UCSD-AML1 (cell line): ENCODE data around the gene VKORC1.

ENCODE experiments used
- DNase-seq: peaks from one replicate; lab custom pipeline; 2025; ENCODE audit not compliant: unreplicated experiment; lab: John Stamatoyannopoulos, UW

Gene VKORC1

GRCh38 chr16:31063843-31064611 lies 30.6 kb downstream of the VKORC1 start:
- DNase-seq, result peak; percentile 57

GRCh38 chr16:31063495-31063842 lies 31.1 kb downstream of the VKORC1 start:
- no peak for DNase-seq

DNA sequence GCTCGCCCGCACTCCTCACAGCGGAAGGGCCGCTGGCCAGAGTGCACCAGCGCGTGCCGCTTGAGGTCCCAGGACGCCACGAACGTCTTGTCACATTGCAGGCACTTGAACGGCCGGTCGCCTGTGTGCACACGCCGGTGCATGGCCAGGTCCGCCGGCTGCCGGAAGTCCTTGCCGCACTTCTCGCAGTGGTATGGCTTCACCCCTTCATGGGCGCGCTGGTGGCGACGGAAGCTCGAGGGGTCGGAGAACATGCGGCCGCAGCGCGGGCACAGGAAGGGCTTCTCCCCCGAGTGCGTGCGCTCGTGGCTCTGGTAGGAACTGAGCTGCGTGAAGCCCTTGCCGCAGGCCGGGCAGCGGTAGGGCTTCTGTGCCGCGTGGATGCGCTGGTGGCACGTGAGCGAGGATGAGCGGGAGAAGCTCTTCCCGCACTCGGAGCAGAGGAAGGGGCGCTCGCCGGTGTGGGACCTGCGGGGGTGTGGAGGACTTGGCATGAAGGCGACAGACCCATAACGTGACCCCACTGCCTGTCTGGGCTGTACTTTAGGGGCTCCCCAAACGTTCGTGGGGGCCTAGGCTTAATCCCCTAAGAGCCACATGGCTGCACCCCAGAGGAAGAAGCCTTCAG lies 32.7 kb downstream of the VKORC1 start:
- DNase-seq, result no peak

- DNase-seq, result no peak
Measured at GRCh38 chr16:31061126-31061812, 33.3 kb downstream of the VKORC1 start.

- DNase-seq, result no peak
Measured at GRCh38 chr16:31055613-31056012, 39.0 kb downstream of the VKORC1 start.

DNA sequence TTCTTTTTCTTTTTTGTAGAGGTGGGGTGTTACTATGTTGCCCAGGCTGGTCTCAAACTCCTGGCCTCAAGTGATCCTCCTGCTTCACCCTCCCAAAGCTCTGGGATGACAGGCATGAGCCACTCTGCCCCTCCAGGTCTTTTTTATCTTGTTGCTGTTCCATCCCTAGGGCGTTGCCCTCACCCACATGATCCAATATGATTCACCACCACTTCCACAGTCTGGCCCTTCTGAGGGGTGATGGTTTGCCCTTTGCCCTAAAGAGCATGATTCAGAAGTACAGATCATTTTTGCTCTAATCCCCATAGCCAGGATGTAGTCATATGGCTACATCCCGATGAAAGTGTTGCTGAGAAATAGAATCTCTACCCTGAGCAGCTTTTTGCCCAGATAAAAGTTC lies 42.5 kb downstream of the VKORC1 start:
- DNase-seq, result no peak

DNA sequence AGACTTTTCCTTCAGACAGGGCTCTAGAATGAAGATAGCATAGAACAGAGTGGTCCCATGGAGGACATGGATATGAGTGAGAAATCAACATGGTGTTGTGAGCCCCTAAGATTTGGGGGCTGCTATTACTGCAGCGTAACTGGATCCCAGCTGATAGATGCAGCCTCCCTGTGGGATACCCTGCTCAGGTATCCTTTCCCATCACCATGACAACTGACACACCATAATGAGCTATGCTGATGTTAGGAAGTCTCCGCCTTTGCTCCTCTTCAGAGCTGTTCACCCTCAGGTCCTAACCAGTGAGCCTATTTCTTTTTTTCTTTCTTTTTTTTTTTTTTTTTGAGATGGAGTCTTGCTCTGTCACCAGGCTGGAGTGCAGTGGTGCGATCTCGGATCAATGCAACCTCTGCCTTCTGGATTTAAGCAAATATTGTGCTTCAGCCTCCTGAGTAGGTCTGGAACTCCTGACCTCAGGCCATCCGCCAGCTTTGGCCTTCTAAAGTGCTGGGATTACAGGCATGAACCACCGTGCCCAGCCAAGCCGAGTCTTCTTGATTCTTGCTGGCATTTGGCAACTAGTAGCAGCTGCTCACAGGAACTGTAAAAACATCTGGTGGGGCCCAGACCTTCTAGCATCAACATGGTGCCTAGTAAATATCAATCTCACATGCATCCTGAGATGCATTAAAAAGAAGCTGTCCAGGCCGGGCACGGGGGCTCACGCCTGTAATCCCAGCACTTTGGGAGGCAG lies 44.1 kb downstream of the VKORC1 start:
- no peak for DNase-seq

DNA sequence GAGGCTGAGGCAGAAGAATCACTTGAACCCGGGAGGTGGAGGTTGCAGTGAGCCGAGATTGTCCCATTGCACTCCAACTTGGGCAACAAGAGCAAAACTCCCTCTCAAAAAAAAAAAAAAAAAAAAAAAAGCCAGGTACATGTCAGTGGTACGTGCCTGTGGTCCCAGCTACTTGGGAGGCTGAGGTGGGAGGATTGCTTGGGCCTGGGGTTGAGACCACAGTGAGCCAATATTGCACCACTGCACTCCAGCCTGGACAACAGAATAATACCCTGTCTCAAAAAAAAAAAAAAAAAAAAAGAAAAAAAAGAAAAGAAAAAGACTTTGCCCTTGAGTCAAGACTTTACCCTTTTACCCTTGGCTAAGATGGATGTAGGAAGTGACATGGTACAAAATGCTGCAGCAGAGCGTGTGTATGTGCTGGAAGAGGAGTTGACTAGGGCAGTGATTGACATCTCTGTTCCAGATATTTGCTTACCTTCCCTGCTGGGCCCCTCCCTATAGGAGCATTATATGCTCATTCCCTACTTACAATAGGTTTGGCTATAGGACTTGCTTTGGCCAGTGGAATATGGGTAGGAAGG lies 50.6 kb downstream of the VKORC1 start:
- no peak for DNase-seq

GRCh38 chr16:31043352-31043751 lies 51.2 kb downstream of the VKORC1 start:
- no peak for DNase-seq

DNA sequence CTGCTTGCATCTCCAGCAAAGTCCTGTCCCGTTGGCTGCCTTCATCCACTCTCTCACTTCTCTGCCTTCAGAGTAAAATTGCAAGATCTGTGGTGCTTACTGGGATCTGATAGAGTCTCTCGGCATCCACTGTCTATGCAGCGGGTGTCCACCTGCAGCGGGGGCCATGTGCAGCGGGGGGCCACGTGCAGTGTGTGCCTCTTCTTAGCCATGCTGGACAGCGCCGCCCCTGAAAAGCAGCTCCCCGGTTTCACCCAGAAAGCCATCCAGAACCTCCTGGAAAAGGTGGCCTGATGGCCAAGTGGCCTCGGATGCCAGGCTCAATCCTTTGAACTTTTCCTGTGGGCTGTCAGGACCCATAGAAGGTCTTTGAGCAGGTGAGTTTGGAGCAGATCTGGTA lies 51.7 kb downstream of the VKORC1 start:
- DNase-seq, result no peak
